ENCODE data around the gene CHURC1. TPM values are rescaled to one million over a fixed set of nuclear protein-coding genes. Genes with fewer than 3 reads are reported as not detected.

Gene CHURC1
- total and polyA plus RNA-seq, 2 experiments from 2014 or later, result 69.1 to 162 TPM

DNA sequence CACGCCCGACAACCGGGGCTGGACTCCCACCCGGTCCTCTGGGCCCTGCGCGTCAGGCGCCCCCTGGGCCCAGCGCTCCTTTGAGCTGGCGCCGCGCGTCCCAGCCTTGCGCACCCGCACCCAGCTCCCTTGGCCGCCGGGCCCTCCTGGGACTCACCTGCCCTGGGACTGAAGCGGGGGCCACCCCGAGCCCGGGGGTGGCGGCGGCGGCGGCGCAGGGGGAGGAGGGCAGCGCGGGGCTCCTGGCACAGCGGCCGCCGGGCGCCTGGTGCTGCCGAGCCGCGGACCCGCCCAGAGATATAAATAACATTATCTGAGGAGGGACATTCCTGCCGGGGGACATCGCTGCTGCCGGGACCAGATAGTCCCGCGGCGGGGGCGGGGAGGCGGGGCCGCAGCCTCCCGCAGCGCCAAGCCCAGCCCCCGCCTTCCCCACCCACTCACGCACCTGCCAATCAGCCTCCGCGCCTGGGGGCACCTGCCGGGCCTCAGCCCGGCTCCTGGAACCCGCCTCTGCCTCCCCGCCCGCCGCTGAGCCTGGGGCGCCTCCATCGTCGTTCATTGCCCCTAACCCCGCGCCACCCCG, 34.5 kb upstream of the CHURC1 start, which contains the start of gene SPTB:
Gene SPTB, minus strand, starts transcription at position 273 of the 586 bp plus-strand sequence. CDS start 56,813 bp downstream, outside the sequence.
- Histone ChIP-seq H3F3A (ENCODE audit: insufficient read depth) (no peaks in the 10 kb centered on the region), H4K20me1 (ENCODE audit: insufficient read depth) (no peaks in the 10 kb centered on the region), H3K27ac (no peak within 1 kb of the TSS), H3K36me3 (ENCODE audit: low read depth) (no peaks in the 10 kb centered on the region), H3K9me3 (ENCODE audit: low read depth) (no peaks in the 10 kb centered on the region), H3K4me1 (ENCODE audit: insufficient read depth) (no peaks in the 10 kb centered on the region), H3K9me2 (ENCODE audit: insufficient read depth) (no peaks in the 10 kb centered on the region), H3K4me2 (ENCODE audit: unreplicated experiment) (no peak within 1 kb of the TSS), H3K4me3 (peak within 1 kb of the TSS; percentile 33), H3K27me3 (replicated peaks; ENCODE audit: insufficient read depth) (peaks cover 98% of the 10 kb centered on the region), H3K79me2 (ENCODE audit: insufficient read depth) (no peaks in the 10 kb centered on the region), H2AFZ (no peak within 1 kb of the TSS), H3K9ac (no peak within 1 kb of the TSS)
- in situ Hi-C loops (cut with MboI), result loop anchor here (10.0 kb wide), 1 partner anchor 205 kb away; no protein-coding TSS in a partner anchor
- 0 to 1% methylated on average over 1 to 46 of the region's 61 CpGs for WGBS, 2 experiments (ENCODE audit: low coverage in 1 of 2, low lambda C conversion rate in 2 of 2, missing lambda C conversion rate in 2 of 2)
- TF ChIP-seq EZH2phosphoT487 (IDR thresholded peaks at IDR 0.05; ENCODE audit: insufficient read depth, low read depth) (no peak), EZH2 (IDR thresholded peaks at IDR 0.05; ENCODE audit: insufficient read depth, poor library complexity, severe bottlenecking) (no peak)
- peak; percentile 8 for DNase-seq

DNA sequence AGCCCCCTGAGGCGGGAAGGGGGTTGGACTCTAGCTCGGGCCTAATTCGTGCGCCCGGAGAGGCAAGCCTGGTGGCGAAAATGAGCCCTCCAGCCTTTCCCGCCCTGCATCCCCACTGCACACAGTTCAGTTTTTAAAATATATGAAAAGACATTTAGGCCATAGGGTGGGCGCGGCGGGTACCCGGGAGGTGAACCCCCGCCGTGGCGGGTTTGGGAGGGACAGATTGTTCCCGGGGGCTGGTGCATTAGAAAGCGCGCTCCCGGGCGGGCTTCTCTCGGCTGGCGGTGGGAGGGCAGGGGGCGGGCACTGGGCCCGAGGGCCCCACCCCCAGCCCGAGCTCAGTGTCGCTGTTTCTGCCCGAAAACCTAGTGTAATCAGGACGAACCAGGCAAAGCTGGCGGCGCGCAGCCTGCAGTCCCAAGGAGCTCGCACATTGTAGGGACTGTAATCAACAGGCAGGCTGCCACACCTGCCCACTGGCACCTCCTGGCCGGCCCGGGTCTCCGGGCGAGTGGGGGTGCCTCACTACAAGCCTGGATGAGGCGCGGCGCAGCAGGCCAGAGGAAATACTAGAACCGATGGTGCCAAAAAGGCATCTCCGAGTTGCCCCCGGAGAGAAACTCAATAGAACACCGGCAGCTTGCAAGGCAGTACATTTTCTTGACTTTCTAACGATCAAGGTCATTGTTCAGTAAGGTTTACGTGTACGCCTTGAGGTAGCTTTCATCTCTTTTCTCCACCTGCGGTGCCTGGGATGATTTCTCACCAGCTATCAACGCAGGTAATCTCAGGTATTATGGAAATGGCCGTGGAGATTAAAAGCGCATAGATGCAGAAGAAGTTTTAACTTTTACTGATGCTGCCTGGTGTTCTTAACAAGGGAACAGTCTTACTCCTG, 33.8 kb upstream of the CHURC1 start:
- 7 to 14% methylated on average over 33 to 49 of the region's 49 CpGs for WGBS, 2 experiments (ENCODE audit: low coverage in 1 of 2, low lambda C conversion rate in 2 of 2, missing lambda C conversion rate in 2 of 2)
- no peak overlapping the region for H3K4me2 ChIP-seq (ENCODE audit: unreplicated experiment)
- H3K27ac ChIP-seq, result no peak overlapping the region
- H4K20me1 ChIP-seq (ENCODE audit: insufficient read depth), result no peaks in the 10 kb centered on the region
- H3K36me3 ChIP-seq (ENCODE audit: low read depth), result no peaks in the 10 kb centered on the region
- H2AFZ ChIP-seq, result no peak overlapping the region
- in situ Hi-C loops (cut with MboI), result loop anchor here (10.0 kb wide), 1 partner anchor 206 kb away; no protein-coding TSS in a partner anchor
- no peaks in the 10 kb centered on the region for H3K4me1 ChIP-seq (ENCODE audit: insufficient read depth)
- no peaks in the 10 kb centered on the region for H3K9me3 ChIP-seq (ENCODE audit: low read depth)
- peak overlapping the region; percentile 33 for H3K4me3 ChIP-seq
- TF ChIP-seq EZH2 (IDR thresholded peaks at IDR 0.05; ENCODE audit: insufficient read depth, poor library complexity, severe bottlenecking) (peak; percentile 48), EZH2phosphoT487 (IDR thresholded peaks at IDR 0.05; ENCODE audit: insufficient read depth, low read depth) (no peak)
- H3K9me2 ChIP-seq (ENCODE audit: insufficient read depth), result no peaks in the 10 kb centered on the region
- no peaks in the 10 kb centered on the region for H3K79me2 ChIP-seq (ENCODE audit: insufficient read depth)
- H3K27me3 ChIP-seq (replicated peaks; ENCODE audit: insufficient read depth), result peaks cover 93% of the 10 kb centered on the region
- no peaks in the 10 kb centered on the region for H3F3A ChIP-seq (ENCODE audit: insufficient read depth)
- peak; percentile 6 for DNase-seq
- H3K9ac ChIP-seq, result no peak overlapping the region

DNA sequence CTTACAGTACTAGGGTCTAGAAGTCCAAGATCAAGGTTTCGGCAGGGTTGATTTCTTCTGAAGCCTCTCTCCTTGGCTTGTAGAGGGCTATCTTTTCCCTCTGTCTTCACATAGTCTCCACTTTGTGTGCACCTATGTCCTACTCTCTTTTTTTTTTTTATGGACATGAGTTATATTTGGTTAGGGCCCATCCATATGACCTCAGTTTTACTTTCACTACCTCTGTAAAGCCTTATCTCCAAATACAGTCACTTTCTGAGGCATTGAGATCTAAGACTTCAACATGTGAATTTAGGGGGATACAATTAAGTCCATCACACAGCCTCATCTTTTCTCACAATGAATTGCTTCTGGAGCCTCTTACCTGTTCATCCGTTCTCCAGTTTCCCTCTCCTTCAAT, 28.7 kb upstream of the CHURC1 start:
- Histone ChIP-seq H3K9me3 (ENCODE audit: low read depth) (no peaks in the 10 kb centered on the region), H3K79me2 (ENCODE audit: insufficient read depth) (no peaks in the 10 kb centered on the region), H3K27ac (no peak overlapping the region), H3K27me3 (replicated peaks; ENCODE audit: insufficient read depth) (peaks cover 75% of the 10 kb centered on the region), H3K36me3 (ENCODE audit: low read depth) (no peaks in the 10 kb centered on the region), H3K4me1 (ENCODE audit: insufficient read depth) (no peaks in the 10 kb centered on the region), H4K20me1 (ENCODE audit: insufficient read depth) (no peaks in the 10 kb centered on the region), H3K4me2 (ENCODE audit: unreplicated experiment) (no peak overlapping the region), H3K9me2 (ENCODE audit: insufficient read depth) (no peaks in the 10 kb centered on the region), H3K4me3 (no peak overlapping the region), H2AFZ (no peak overlapping the region), H3K9ac (no peak overlapping the region), H3F3A (ENCODE audit: insufficient read depth) (no peaks in the 10 kb centered on the region)
- WGBS, 2 experiments (ENCODE audit: low coverage in 1 of 2, low lambda C conversion rate in 2 of 2, missing lambda C conversion rate in 2 of 2), result 83 to 89% methylated on average over 2 of the region's 2 CpGs
- no peak for DNase-seq
- in situ Hi-C loops (cut with MboI), result loop anchor here (10.0 kb wide), 1 partner anchor 211 kb away; no protein-coding TSS in a partner anchor
- TF ChIP-seq EZH2phosphoT487 (IDR thresholded peaks at IDR 0.05; ENCODE audit: insufficient read depth, low read depth), result no peak
- no peak for TF ChIP-seq EZH2 (IDR thresholded peaks at IDR 0.05; ENCODE audit: insufficient read depth, poor library complexity, severe bottlenecking)

DNA sequence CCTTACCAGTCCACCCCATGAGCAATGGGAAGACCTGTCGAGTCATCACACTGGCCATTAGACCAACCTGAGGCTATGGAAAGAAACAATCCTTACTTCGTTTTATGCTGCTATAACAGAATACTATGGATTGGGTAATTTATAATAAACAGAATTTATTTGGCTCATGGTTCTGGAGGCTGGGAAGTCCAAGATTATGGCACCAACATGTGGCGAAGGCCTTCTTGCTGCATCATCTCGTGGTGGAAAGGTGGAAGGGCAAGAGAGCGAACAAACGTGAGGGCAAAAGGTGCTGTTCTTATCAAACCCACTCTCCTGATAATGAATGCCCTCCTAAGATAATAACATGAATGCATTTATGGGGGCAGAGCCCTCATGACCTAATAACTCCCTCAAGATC, 24.9 kb upstream of the CHURC1 start:
- Histone ChIP-seq H3K79me2 (ENCODE audit: insufficient read depth) (no peaks in the 10 kb centered on the region), H3K4me2 (ENCODE audit: unreplicated experiment) (no peak overlapping the region), H3F3A (ENCODE audit: insufficient read depth) (no peaks in the 10 kb centered on the region), H3K4me1 (ENCODE audit: insufficient read depth) (no peaks in the 10 kb centered on the region), H4K20me1 (ENCODE audit: insufficient read depth) (no peaks in the 10 kb centered on the region), H2AFZ (no peak overlapping the region), H3K9ac (no peak overlapping the region), H3K27me3 (replicated peaks; ENCODE audit: insufficient read depth) (peaks cover 53% of the 10 kb centered on the region), H3K4me3 (no peak overlapping the region), H3K27ac (no peak overlapping the region), H3K9me3 (ENCODE audit: low read depth) (no peaks in the 10 kb centered on the region), H3K36me3 (ENCODE audit: low read depth) (no peaks in the 10 kb centered on the region), H3K9me2 (ENCODE audit: insufficient read depth) (no peaks in the 10 kb centered on the region)
- no peak for DNase-seq
- in situ Hi-C loops (cut with MboI), result loop anchor here (10.0 kb wide), 1 partner anchor 215 kb away; no protein-coding TSS in a partner anchor
- TF ChIP-seq EZH2 (IDR thresholded peaks at IDR 0.05; ENCODE audit: insufficient read depth, poor library complexity, severe bottlenecking) (no peak), EZH2phosphoT487 (IDR thresholded peaks at IDR 0.05; ENCODE audit: insufficient read depth, low read depth) (no peak)
- WGBS, 2 experiments (ENCODE audit: low coverage in 1 of 2, low lambda C conversion rate in 2 of 2, missing lambda C conversion rate in 2 of 2), result 77 to 78% methylated on average over 6 of the region's 6 CpGs

Measured in GM23248 (cell line).